Fibroblast of mammary gland (primary cell): ENCODE measurements around the gene EPHA3.

ENCODE experiments used
- DNase-seq: peaks from one replicate; pipeline ENCODE4 v3.0.0-alpha.2; 2010; ENCODE audit warnings: low read depth
- H3K4me3 ChIP-seq: 2 replicates; pipeline ENCODE4 v1.5.1; 2011; ENCODE audit warnings: low read depth, mild to moderate bottlenecking, low read length, moderate library complexity; ENCODE audit not compliant: control insufficient read depth
- CTCF ChIP-seq: conservative IDR thresholded peaks from 2 replicates; pipeline ENCODE4 v1.5.1; 2011; ENCODE audit warnings: low read depth, low read length, inconsistent platforms; ENCODE audit not compliant: control insufficient read depth, insufficient read depth

Gene EPHA3

GRCh38 chr3:89488800-89489580 lies 381.6 kb downstream of the EPHA3 start:
- H3K4me3 ChIP-seq = no peak overlapping the region
- TF ChIP-seq CTCF = no peak
- DNase-seq = no peak

GRCh38 chr3:89490129-89490528 lies 382.7 kb downstream of the EPHA3 start:
- TF ChIP-seq CTCF = no peak
- no peak overlapping the region for H3K4me3 ChIP-seq
- no peak for DNase-seq

- H3K4me3 ChIP-seq = no peak overlapping the region
- DNase-seq = no peak
- no peak for TF ChIP-seq CTCF
These were observed 387.3 kb downstream of the EPHA3 start for GRCh38 chr3:89494734-89495133.

- no peak for TF ChIP-seq CTCF
- no peak for DNase-seq
- no peak overlapping the region for H3K4me3 ChIP-seq
These were observed 396.5 kb downstream of the EPHA3 start for GRCh38 chr3:89503891-89504391.

GRCh38 chr3:89504432-89504831 lies 397.0 kb downstream of the EPHA3 start:
- H3K4me3 ChIP-seq = no peak overlapping the region
- no peak for TF ChIP-seq CTCF
- no peak for DNase-seq

- no peak for TF ChIP-seq CTCF
- no peak for DNase-seq
- H3K4me3 ChIP-seq = no peak overlapping the region
These were observed 399.2 kb downstream of the EPHA3 start for GRCh38 chr3:89506462-89507103.
